Amniotic stem cell (primary cell): ENCODE measurements around the gene FLNB.

ENCODE experiments used
- DNase-seq: peaks from one replicate; lab custom pipeline; 2025; lab: John Stamatoyannopoulos, UW

FLNB gene, protein sequence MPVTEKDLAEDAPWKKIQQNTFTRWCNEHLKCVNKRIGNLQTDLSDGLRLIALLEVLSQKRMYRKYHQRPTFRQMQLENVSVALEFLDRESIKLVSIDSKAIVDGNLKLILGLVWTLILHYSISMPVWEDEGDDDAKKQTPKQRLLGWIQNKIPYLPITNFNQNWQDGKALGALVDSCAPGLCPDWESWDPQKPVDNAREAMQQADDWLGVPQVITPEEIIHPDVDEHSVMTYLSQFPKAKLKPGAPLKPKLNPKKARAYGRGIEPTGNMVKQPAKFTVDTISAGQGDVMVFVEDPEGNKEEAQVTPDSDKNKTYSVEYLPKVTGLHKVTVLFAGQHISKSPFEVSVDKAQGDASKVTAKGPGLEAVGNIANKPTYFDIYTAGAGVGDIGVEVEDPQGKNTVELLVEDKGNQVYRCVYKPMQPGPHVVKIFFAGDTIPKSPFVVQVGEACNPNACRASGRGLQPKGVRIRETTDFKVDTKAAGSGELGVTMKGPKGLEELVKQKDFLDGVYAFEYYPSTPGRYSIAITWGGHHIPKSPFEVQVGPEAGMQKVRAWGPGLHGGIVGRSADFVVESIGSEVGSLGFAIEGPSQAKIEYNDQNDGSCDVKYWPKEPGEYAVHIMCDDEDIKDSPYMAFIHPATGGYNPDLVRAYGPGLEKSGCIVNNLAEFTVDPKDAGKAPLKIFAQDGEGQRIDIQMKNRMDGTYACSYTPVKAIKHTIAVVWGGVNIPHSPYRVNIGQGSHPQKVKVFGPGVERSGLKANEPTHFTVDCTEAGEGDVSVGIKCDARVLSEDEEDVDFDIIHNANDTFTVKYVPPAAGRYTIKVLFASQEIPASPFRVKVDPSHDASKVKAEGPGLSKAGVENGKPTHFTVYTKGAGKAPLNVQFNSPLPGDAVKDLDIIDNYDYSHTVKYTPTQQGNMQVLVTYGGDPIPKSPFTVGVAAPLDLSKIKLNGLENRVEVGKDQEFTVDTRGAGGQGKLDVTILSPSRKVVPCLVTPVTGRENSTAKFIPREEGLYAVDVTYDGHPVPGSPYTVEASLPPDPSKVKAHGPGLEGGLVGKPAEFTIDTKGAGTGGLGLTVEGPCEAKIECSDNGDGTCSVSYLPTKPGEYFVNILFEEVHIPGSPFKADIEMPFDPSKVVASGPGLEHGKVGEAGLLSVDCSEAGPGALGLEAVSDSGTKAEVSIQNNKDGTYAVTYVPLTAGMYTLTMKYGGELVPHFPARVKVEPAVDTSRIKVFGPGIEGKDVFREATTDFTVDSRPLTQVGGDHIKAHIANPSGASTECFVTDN (N-terminal part only)

GRCh38 chr3:58008141-58009025 lies at the start of gene FLNB:
Gene FLNB (plus strand): TSS chr3:58008422. CDS start chr3:58008565, 143 bp downstream.
- no peak for DNase-seq

GRCh38 chr3:57958642-57959422 lies 49.4 kb upstream of the FLNB start:
- no peak for DNase-seq

- DNase-seq: no peak
Observed at GRCh38 chr3:57959423-57960173, 48.6 kb upstream of the FLNB start.

GRCh38 chr3:57960174-57960505 lies 48.1 kb upstream of the FLNB start:
- no peak for DNase-seq

DNA sequence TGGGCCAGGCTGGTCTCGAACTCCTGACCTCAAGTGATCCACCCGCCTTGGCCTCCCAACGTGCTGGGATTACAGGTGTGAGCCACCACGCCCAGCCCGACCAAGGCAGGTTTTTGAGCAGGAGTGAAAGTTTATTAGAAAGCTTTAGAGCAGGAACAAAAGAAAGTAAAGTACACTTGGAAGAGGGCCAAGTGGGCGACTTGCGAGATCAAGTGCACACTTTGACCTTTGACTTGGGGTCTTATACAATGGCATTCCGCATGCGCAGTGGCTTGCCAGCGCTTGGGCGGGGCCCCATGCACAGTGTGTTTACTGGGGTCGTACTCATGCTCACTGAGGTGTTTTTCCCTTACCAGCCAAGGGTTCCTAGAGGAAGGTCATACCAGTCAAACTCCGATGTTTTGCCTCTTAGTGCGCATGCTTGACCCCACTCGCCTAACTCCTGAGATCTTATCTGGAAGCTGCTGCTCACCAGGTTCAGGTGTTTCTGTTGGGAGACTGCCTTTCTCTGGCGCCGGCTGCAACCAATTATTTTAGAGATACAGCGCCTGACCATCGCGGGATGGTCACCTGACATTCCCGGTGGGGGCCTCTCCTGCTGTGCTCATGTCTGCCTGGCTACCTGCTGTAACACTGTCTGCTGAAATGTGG lies 46.9 kb upstream of the FLNB start:
- no peak for DNase-seq

DNA sequence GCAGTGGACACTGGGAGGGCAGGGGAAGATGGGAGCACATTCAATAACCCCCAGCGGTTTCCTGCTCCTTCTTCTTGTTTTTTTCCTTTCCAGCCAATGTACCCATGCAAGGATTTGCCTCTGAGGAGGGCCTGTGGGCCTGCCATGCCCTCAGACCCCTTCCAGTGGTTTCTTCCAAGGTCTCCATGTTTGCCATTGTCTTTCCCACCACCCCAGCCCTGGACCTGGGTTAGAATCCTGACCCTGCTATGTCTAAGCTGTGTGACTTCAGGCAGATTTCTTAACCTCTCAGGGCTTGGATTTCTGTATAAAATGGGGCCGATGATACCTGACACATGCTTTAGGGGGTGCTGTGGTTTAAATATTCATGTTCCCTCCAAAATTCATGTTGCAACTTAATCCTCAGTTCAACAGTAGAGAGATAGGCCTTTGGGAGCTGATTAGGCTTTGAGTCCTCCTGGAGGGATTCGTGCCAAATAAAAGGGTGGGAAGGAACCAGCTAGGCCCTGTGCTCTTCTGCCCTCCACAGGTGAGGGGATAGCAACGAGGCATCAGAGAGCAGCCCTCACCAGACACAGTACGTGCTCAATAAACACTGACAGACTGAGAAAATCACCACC lies 46.3 kb upstream of the FLNB start:
- DNase-seq: no peak

GRCh38 chr3:57962448-57962834 lies 45.8 kb upstream of the FLNB start:
- no peak for DNase-seq

DNA sequence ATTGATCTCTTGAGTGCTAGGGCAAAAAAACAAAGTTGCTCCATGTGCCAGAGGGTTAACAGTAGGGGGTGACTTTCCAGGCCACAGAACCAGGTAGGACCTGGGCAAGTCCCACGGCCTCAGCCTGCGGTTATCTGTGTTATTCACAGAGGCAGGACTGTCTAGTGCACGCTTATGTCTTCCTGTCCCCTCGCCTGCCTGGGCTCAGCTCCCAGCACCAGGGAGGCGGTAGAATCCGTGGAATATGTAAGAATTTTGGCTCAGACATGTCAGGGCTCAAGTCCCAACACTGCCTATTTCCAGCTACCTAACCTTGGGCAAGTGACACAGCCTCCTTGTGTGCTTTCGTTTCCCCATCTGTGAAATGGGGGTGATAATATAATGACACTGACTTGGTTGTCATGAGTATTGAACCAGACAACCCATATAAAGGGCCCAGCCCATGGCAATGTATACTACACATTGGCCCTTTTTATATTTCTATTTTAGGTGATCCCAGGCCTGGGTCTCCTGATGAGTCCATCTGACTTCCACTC lies 44.3 kb upstream of the FLNB start:
- no peak for DNase-seq

DNA sequence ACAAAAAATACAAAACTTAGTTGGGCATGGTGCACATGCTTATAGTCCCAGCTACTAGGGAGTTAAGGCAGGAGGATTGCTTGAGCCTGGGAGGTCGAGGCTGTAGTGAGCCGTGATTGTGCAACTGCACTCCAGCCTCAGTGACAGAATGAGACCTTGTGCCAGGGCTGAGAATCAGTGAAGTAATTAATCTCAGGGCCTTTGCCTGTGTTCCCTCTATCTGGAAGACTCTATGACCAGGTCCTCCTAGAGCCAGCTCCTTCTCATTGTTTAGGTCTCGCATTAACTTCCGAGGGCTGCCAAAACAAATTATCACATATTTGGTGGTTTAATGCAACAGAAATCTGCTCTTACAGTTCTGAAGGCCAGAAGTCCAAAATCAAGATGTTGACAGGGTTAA lies 41.4 kb upstream of the FLNB start:
- DNase-seq: no peak

GRCh38 chr3:57967590-57967989 lies 40.6 kb upstream of the FLNB start:
- DNase-seq: no peak

DNA sequence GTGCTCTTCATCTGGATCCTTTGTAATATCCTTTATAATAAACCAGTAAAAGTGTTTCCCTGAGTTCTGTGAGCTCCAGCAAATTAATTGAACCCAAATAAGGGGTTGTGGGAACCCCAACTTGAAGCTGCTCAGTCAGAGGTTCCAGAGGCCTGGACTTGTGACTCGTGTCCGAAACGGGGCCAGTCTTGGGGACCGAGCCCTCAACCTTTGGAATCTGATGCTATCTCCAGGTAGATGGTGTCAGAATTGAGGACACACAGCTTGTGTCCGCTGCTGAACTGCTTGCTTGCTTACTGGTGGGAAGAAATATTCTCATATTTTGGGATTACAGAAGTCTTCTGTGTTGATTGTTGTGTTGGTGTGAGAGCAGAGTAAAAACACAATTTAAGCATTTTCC lies 39.7 kb upstream of the FLNB start:
- DNase-seq: no peak

GRCh38 chr3:57971975-57972374 lies 36.2 kb upstream of the FLNB start:
- no peak for DNase-seq

- no peak for DNase-seq
Observed at GRCh38 chr3:57972531-57973111, 35.6 kb upstream of the FLNB start.

GRCh38 chr3:57973715-57974477 lies 34.3 kb upstream of the FLNB start:
- DNase-seq: no peak

GRCh38 chr3:57974796-57975388 lies 33.3 kb upstream of the FLNB start:
- DNase-seq: peak; percentile 90

- DNase-seq: no peak
Observed at GRCh38 chr3:57977818-57978235, 30.4 kb upstream of the FLNB start.

GRCh38 chr3:57978316-57978715 lies 29.9 kb upstream of the FLNB start:
- DNase-seq: no peak
